K562 (cell line): ENCODE measurements around the gene MYL4. TPM values are rescaled to one million over a fixed set of nuclear protein-coding genes. Genes with fewer than 3 reads are reported as not detected.
A peak's percentile ranks its signal among the peaks of the same experiment; 100 is the strongest.

Source experiments
- ATAC-seq: fragments of 200-7000 bp; cut with Tn5 transposase; 3 replicates; pipeline ENCODE4 v1.9.1; 2020; ENCODE audit warnings: moderate library complexity
- BruUV-seq: library from RNA; stranded (reverse); fragments of 400-500 nt; replicated peaks from 2 replicates; lab custom pipeline; 2021; lab: Mats Ljungman, UMichigan
- CTCF ChIA-PET: fragments of 300-600 bp; formaldehyde crosslinking; extraction: SDS; loops from one replicate; lab custom pipeline; 2021; ENCODE audit warnings: low intra/inter-chr PET ratio; lab: Yijun Ruan, JAX
- POLR2A ChIA-PET: fragments of 300-600, 350-650 bp; sonication (Branson Sonifier 250); formaldehyde crosslinking; extraction: SDS; loops from one replicate; lab custom pipeline; 2021; ENCODE audit warnings: antibody characterized with exemption, inconsistent platforms; lab: Yijun Ruan, JAX
- DNase-seq, 4 experiments: peaks; one replicate each; pipeline versions ENCODE4 v3.0.0 to v3.0.0-alpha.2; 2011 to 2018; ENCODE audit warnings: low spot score in 3 of 4, mixed read lengths in 3 of 4; ENCODE audit errors: extremely low read depth in 1 of 4
- FAIRE-seq: peaks from 2 replicates; lab custom pipeline; 2011; peaks lifted over from hg19 to GRCh38; lab: Jason Lieb, UNC
- H2AFZ ChIP-seq: 2 replicates; pipeline ENCODE4 v1.6.0; 2011; ENCODE audit warnings: low read depth, low read length, control low read depth, inconsistent platforms
- H3K27ac ChIP-seq: fragments of 200-600 bp; 3 replicates; pipeline ENCODE4 v1.8.0; 2011; ENCODE audit warnings: low read depth, mild to moderate bottlenecking, control low read depth, inconsistent platforms, low read length, moderate library complexity, mixed read lengths; ENCODE audit errors: extremely low read depth
- H3K27me3 ChIP-seq, 2 experiments: fragments of 300-600 bp in 1 of 2; 2 replicates in 1 of 2; 3 replicates in 1 of 2; pipeline versions ENCODE4 v1.6.0 to v1.8.0; 2011; ENCODE audit warnings: inconsistent platforms in 2 of 2, low read length in 2 of 2, mild to moderate bottlenecking in 1 of 2, mixed read lengths in 1 of 2, moderate library complexity in 1 of 2; ENCODE audit not compliant: control insufficient read depth in 2 of 2, insufficient read depth in 2 of 2
- H3K36me3 ChIP-seq: fragments of 300-600 bp; 3 replicates; pipeline ENCODE4 v1.8.0; 2011; ENCODE audit warnings: mild to moderate bottlenecking, low read length, inconsistent platforms; ENCODE audit not compliant: control insufficient read depth, insufficient read depth
- H3K4me1 ChIP-seq, 2 experiments: fragments of 200-600 bp in 1 of 2; replicated peaks in 1 of 2; 2 replicates in 1 of 2; 3 replicates in 1 of 2; pipeline versions ENCODE4 v1.5.1 to v1.8.0; 2011; ENCODE audit warnings: inconsistent platforms in 2 of 2, low read length in 2 of 2, mild to moderate bottlenecking in 1 of 2, mixed read lengths in 1 of 2, moderate library complexity in 1 of 2; ENCODE audit not compliant: control insufficient read depth in 2 of 2, insufficient read depth in 2 of 2
- H3K4me2 ChIP-seq: 2 replicates; pipeline ENCODE4 v1.6.1; 2011; ENCODE audit warnings: low read length, control low read depth, inconsistent platforms, mixed read lengths; ENCODE audit not compliant: insufficient read depth
- H3K4me3 ChIP-seq: fragments of 200-600 bp; sonication (generic), shearing (Covaris generic); 2 replicates; pipeline ENCODE4 v1.5.1; 2016; ENCODE audit warnings: control low read depth, inconsistent platforms
- H3K79me2 ChIP-seq: fragments of 200-600 bp; 3 replicates; pipeline ENCODE4 v1.8.0; 2011; ENCODE audit warnings: low read length, inconsistent platforms; ENCODE audit not compliant: control insufficient read depth, insufficient read depth
- H3K9ac ChIP-seq, 2 experiments: 2 replicates each; pipeline versions ENCODE4 v1.6.0 to v1.6.1; 2011; ENCODE audit warnings: low read depth in 2 of 2, low read length in 2 of 2, control low read depth in 1 of 2, inconsistent platforms in 1 of 2, mild to moderate bottlenecking in 1 of 2, mixed read lengths in 1 of 2; ENCODE audit not compliant: insufficient read depth in 1 of 2
- H3K9me1 ChIP-seq: one replicate; pipeline ENCODE4 v1.6.0; 2011; ENCODE audit warnings: inconsistent platforms, mild to moderate bottlenecking, low read length, moderate library complexity; ENCODE audit not compliant: control insufficient read depth, insufficient read depth
- H3K9me3 ChIP-seq: replicated peaks from 2 replicates; pipeline ENCODE4 v1.5.1; 2011; ENCODE audit warnings: low read depth, low read length, inconsistent platforms; ENCODE audit not compliant: control insufficient read depth, insufficient read depth
- H4K20me1 ChIP-seq: replicated peaks from 2 replicates; pipeline ENCODE4 v1.6.1; 2011; ENCODE audit warnings: low read length, inconsistent platforms, mixed read lengths; ENCODE audit not compliant: control insufficient read depth, insufficient read depth
- BRD9 ChIP-seq: fragments of 450-650 bp; IDR thresholded peaks from 2 replicates; pipeline ENCODE4 v1.6.1; 2018; ENCODE audit warnings: low read depth; ENCODE audit not compliant: partially characterized antibody
- DLX4 ChIP-seq: fragments of 250-450 bp; sonication (Bioruptor Pico); IDR thresholded peaks from 2 replicates; pipeline ENCODE4 v1.6.1; 2021; ENCODE audit warnings: mild to moderate bottlenecking
- HDAC1 ChIP-seq, 2 experiments: fragments of 450-650 bp; IDR thresholded peaks; 2 replicates each; pipeline ENCODE4 v1.6.1; 2016 to 2017; ENCODE audit warnings: inconsistent platforms in 1 of 2, mild to moderate bottlenecking in 1 of 2, moderate library complexity in 1 of 2
- HDAC2 ChIP-seq: fragments of 450-650 bp; IDR thresholded peaks from 2 replicates; pipeline ENCODE4 v1.6.1; 2016; ENCODE audit warnings: mild to moderate bottlenecking
- NCOA6 ChIP-seq: fragments of 450-650 bp; IDR thresholded peaks from 2 replicates; pipeline ENCODE4 v1.6.1; 2017; ENCODE audit warnings: mild to moderate bottlenecking
- PML ChIP-seq: IDR thresholded peaks from 2 replicates; pipeline ENCODE4 v1.6.1; 2012; ENCODE audit warnings: low read length, inconsistent platforms
- POLR3G ChIP-seq: IDR thresholded peaks from 2 replicates; pipeline ENCODE4 v1.6.1; 2011; ENCODE audit not compliant: insufficient read length, insufficient replicate concordance; ENCODE audit errors: extremely low read depth
- SLC30A9 ChIP-seq: fragments of 250-450 bp; sonication (Bioruptor Pico); IDR thresholded peaks from 2 replicates; pipeline ENCODE4 v1.8.0; 2022; ENCODE audit warnings: mild to moderate bottlenecking, moderate library complexity
- ZKSCAN3 ChIP-seq: fragments of 250-450 bp; sonication (Bioruptor Pico); IDR thresholded peaks from 2 replicates; pipeline ENCODE4 v1.4.0; 2020
- ZNF384 ChIP-seq: IDR thresholded peaks from 2 replicates; pipeline ENCODE4 v1.6.1; 2012; ENCODE audit warnings: low read depth, low read length, improper control_type of control experiment
- ZNF778 ChIP-seq: fragments of 450-650 bp; formaldehyde crosslinking; IDR thresholded peaks from 2 replicates; pipeline ENCODE4 v1.4.0; 2020; ENCODE audit warnings: mild to moderate bottlenecking, moderate library complexity
- WGBS: fragments of 100-300 bp; shearing (Covaris generic); methylation state at CpG from one replicate; pipeline ENCODE4 v1.1.6; 2016; ENCODE audit warnings: low coverage, mixed read lengths; ENCODE audit not compliant: insufficient coverage; ENCODE audit errors: missing lambda C conversion rate; 5-methylcytosine and 5-hydroxymethylcytosine counted together
- in situ Hi-C: fragments of 300-500 bp; cut with MboI; formaldehyde crosslinking; loops from 4 replicates; pipeline ENCODE4 v1.15.0; 2018; ENCODE audit warnings: inconsistent platforms, mixed read lengths
- intact Hi-C: fragments of 100-400 bp; cut with micrococcal nuclease; formaldehyde crosslinking; loops from 2 replicates; pipeline ENCODE4 v1.14.2; 2022
- polyA plus RNA-seq, 8 experiments: library from polyadenylated mRNA; depleted of rRNA in 4 of 8; stranded (reverse) in 5 of 8; unstranded in 3 of 8; fragments of >200 nt; fragmentation: Nextera tagmentation in 2 of 8; fragmentation: Illumina TruSeq in 1 of 8; extraction: Ambion mirVana in 2 of 8; extraction: Trizol in 1 of 8; gene quantifications; 2 replicates each; pipeline versions ENCODE4 v1.2.1 to v1.2.3, GENCODE V29; 2011 to 2014; ENCODE audit warnings: inconsistent platforms in 1 of 8, missing spikeins in 1 of 8
- total RNA-seq, 7 experiments: library from RNA; depleted of rRNA in 6 of 7; stranded (reverse); fragments of >200 nt in 6 of 7; fragmentation: Illumina TruSeq in 2 of 7; extraction: Trizol in 2 of 7; gene quantifications; 2 replicates each; pipeline versions ENCODE4 v1.2.1 to v1.2.3, GENCODE V29; 2011 to 2021; ENCODE audit warnings: low replicate concordance in 1 of 7
- TF ChIP-seq, protein P1 (sequence below): fragments of 200-800 bp; sonication (Bioruptor generic); IDR thresholded peaks from 2 replicates; pipeline ENCODE4 v1.6.1; 2017; ENCODE audit warnings: missing genetic modification characterization, missing compliant biosample characterization
- TF ChIP-seq, protein P2 (sequence below): sonication (generic); formaldehyde crosslinking; IDR thresholded peaks from 2 replicates; pipeline ENCODE4 v1.8.0; 2023; ENCODE audit warnings: mild to moderate bottlenecking, missing genetic modification reagents
- TF ChIP-seq, protein P3 (sequence below): sonication (generic); formaldehyde crosslinking; IDR thresholded peaks from 2 replicates; pipeline ENCODE4 v1.9.0; 2022; ENCODE audit warnings: mild to moderate bottlenecking, missing genetic modification reagents
- TF ChIP-seq, protein P4 (sequence below), 2 experiments: fragments of 450-650 bp in 1 of 2; sonication (generic) in 1 of 2; formaldehyde crosslinking; conservative IDR thresholded peaks; 2 replicates each; pipeline versions ENCODE4 v1.4.0 to v1.8.1; 2020 to 2022; ENCODE audit warnings: mild to moderate bottlenecking in 1 of 2, missing genetic modification reagents in 1 of 2
- TF ChIP-seq, protein P5 (sequence below): fragments of 250-450 bp; sonication (Bioruptor Pico); IDR thresholded peaks from 2 replicates; pipeline ENCODE4 v1.8.0; 2021; ENCODE audit warnings: borderline replicate concordance, mild to moderate bottlenecking, moderate library complexity; ENCODE audit not compliant: poor library complexity, severe bottlenecking

Gene MYL4
- total and polyA plus RNA-seq, 9 of the 15 experiments (the other 6 are each of a cell fraction or from before 2014, with no cell fraction given), result 117 to 423 (median 221) TPM

- Histone ChIP-seq H3K9ac (peak overlapping the region; percentile 85 to 92), H3K4me3 (peak overlapping the region; percentile 51), H3K79me2 (peaks cover 56% of the 10 kb centered on the region), H2AFZ (peak overlapping the region; percentile 91), H3K9me3 (no peaks in the 10 kb centered on the region), H3K4me2 (peak overlapping the region; percentile 98), H3K27ac (peak overlapping the region; percentile 89), H4K20me1 (no peaks in the 10 kb centered on the region), H3K4me1 (peaks cover 23 to 42% of the 10 kb centered on the region in 2 experiments), H3K27me3 (no peaks in the 10 kb centered on the region), H3K9me1 (no peaks in the 10 kb centered on the region), H3K36me3 (peaks cover 25% of the 10 kb centered on the region)
- intact Hi-C loops (loop anchor here (5.0 kb wide), 1 partner anchor 33 kb away; no protein-coding TSS in a partner anchor), in situ Hi-C loops (no loop called here)
- BruUV-seq, result no TSS peak
- FAIRE-seq (peak; percentile 29), DNase-seq (peak in 3 of 4 experiments; percentile 40 to 62 (median 50)), ATAC-seq (peak; percentile 55)
- POLR2A ChIA-PET, result interaction anchor here (0.5 to 3.2 kb wide), 10 partner anchors 8 to 621 kb away, joined by 3 to 26 read pairs (median 3); partner anchors contain the start of genes LRRC46 and MRPL10
- CTCF ChIA-PET, result no interaction called here
- 0% methylated on average over 3 of the region's 3 CpGs for WGBS
- TF ChIP-seq, protein P1, sequence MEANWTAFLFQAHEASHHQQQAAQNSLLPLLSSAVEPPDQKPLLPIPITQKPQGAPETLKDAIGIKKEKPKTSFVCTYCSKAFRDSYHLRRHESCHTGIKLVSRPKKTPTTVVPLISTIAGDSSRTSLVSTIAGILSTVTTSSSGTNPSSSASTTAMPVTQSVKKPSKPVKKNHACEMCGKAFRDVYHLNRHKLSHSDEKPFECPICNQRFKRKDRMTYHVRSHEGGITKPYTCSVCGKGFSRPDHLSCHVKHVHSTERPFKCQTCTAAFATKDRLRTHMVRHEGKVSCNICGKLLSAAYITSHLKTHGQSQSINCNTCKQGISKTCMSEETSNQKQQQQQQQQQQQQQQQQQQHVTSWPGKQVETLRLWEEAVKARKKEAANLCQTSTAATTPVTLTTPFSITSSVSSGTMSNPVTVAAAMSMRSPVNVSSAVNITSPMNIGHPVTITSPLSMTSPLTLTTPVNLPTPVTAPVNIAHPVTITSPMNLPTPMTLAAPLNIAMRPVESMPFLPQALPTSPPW (CRISPR knock-in tag), result peak; percentile 35; the same call in 1 of the 2 replicates
- TF ChIP-seq SLC30A9, result no peak
- TF ChIP-seq HDAC1 (IDR thresholded peaks at IDR 0.05), result 0 out of 4 replicates have a peak, but pooled peaks of 1 of the 2 experiments have one; percentile 29
- TF ChIP-seq ZKSCAN3 (CRISPR knock-in tag), result no peak
- TF ChIP-seq, protein P2, sequence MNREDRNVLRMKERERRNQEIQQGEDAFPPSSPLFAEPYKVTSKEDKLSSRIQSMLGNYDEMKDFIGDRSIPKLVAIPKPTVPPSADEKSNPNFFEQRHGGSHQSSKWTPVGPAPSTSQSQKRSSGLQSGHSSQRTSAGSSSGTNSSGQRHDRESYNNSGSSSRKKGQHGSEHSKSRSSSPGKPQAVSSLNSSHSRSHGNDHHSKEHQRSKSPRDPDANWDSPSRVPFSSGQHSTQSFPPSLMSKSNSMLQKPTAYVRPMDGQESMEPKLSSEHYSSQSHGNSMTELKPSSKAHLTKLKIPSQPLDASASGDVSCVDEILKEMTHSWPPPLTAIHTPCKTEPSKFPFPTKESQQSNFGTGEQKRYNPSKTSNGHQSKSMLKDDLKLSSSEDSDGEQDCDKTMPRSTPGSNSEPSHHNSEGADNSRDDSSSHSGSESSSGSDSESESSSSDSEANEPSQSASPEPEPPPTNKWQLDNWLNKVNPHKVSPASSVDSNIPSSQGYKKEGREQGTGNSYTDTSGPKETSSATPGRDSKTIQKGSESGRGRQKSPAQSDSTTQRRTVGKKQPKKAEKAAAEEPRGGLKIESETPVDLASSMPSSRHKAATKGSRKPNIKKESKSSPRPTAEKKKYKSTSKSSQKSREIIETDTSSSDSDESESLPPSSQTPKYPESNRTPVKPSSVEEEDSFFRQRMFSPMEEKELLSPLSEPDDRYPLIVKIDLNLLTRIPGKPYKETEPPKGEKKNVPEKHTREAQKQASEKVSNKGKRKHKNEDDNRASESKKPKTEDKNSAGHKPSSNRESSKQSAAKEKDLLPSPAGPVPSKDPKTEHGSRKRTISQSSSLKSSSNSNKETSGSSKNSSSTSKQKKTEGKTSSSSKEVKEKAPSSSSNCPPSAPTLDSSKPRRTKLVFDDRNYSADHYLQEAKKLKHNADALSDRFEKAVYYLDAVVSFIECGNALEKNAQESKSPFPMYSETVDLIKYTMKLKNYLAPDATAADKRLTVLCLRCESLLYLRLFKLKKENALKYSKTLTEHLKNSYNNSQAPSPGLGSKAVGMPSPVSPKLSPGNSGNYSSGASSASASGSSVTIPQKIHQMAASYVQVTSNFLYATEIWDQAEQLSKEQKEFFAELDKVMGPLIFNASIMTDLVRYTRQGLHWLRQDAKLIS, result no peak
- TF ChIP-seq ZNF384, result no peak
- TF ChIP-seq DLX4 (CRISPR knock-in tag), result no peak
- no peak for TF ChIP-seq BRD9
- no peak for TF ChIP-seq POLR3G
- TF ChIP-seq, protein P3, sequence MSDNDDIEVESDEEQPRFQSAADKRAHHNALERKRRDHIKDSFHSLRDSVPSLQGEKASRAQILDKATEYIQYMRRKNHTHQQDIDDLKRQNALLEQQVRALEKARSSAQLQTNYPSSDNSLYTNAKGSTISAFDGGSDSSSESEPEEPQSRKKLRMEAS (CRISPR knock-in tag), result no peak
- TF ChIP-seq ZNF778 (CRISPR knock-in tag), result no peak
- TF ChIP-seq, protein P4, sequence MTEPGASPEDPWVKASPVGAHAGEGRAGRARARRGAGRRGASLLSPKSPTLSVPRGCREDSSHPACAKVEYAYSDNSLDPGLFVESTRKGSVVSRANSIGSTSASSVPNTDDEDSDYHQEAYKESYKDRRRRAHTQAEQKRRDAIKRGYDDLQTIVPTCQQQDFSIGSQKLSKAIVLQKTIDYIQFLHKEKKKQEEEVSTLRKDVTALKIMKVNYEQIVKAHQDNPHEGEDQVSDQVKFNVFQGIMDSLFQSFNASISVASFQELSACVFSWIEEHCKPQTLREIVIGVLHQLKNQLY (CRISPR knock-in tag; conservative IDR thresholded peaks at IDR 0.05), result no peak
- TF ChIP-seq NCOA6, result no peak
- TF ChIP-seq PML, result no peak
- no peak for TF ChIP-seq HDAC2
- TF ChIP-seq, protein P5, sequence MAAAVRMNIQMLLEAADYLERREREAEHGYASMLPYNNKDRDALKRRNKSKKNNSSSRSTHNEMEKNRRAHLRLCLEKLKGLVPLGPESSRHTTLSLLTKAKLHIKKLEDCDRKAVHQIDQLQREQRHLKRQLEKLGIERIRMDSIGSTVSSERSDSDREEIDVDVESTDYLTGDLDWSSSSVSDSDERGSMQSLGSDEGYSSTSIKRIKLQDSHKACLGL (CRISPR knock-in tag), result no peak
Measured at GRCh38 chr17:47210105-47210504, 957 bp downstream of the MYL4 start.
